Suppressor macrophage treated with lipopolysaccharide for 1 hour (primary cell): Measurements from ENCODE around the gene ASTN2.
"Not testable (repeated sequence)": the region's sequence is repeated elsewhere in the genome, so short reads cannot be mapped to it uniquely, and the experiment has no call there.

Source experiments
- DNase-seq, 3 donors: peaks; one replicate each; pipeline ENCODE4 v3.0.0-alpha.2; 2020 to 2022

Gene ASTN2

DNA sequence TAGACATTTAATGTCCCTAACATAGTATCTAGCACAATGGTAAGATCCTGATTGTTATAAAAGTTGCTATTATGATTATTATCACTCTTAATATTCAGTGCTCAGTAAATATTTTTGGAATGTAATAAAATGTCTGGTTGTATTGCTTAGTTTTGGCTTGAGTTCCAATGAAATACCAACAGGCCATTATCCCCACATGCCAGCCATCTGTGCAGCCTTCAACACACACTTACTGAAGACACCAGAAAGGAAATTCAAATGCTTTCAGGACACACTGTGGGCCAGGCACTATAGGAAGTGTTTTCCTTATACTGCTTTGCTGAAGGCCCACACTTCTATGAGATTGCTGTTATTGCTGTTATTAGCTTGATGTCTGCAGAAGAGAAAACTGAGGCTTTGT, 570.2 kb downstream of the ASTN2 start:
- no peak for DNase-seq

DNA sequence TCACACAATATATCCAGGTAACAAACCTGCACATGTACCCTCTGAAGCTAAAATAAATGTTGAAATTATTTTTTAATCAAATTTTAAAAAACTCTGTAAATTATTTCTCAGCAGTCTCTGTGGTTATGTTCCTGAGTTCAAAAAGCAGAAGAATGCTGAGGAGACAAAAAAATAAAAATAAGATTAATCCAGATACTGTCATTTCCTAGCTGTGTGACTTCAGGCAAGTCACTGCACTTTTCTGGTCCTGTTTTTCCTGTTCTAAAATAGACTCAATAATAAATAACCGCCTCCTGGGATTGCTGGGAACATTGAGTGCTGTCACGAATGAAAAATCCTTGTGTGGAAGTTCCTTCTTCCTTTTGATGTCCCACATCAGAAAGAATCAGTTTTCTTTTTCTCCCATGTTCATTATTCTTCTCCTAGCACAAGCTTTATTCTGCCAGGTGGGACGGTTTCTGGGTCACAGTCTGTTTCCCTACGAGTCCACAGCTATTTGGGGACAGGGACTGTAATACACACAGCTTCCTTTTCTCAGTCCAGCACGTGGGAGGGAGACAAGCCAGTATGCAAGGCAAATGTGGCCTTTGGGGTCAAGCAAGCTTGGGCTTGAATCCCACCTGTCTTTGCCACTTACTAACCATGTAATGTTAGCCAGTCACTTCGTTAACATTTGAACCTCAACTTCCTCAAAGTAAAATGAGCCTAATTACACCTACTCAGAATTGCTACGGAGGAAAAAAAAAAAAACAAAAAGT, 570.8 kb downstream of the ASTN2 start:
- no peak for DNase-seq

DNA sequence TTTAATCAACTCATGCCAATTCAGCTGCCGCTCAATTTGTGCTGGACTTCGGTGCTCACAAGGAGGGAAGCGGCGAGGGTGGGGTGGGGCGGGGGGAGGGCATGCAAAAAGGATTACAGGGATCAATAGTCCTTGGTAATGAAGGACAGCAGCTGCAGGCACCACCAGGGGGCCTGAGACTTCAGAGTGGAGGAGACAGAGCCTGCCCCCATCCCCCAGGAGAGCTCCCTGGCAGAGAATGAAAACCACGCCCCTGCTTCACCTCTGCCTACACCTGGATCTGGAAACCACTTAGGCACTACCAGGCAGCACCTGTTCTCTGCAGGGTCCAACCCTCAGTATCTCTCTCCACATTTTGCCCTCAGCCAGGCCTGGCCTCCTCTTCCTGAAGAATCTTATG, 572.2 kb downstream of the ASTN2 start:
- DNase-seq: no peak

DNA sequence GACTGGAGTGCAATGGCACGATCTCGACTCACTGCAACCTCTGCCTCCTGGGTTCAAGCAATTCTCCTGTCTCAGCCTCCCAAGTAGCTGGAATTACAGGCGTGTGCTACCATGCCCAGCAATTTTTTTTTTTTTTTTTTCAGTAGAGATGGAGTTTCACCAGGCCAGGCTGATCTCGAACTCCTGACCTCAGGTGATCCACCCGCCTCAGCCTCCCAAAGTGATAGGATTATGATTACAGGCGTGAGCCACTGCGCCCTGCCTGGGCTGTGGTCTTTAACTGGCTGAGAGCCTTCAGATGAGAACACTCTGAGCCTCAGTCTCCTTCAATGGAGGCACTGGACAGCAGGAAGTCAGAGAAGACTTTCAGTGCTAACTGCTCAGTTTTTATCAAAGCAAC, 576.4 kb downstream of the ASTN2 start:
- not testable (repeated sequence) for DNase-seq

DNA sequence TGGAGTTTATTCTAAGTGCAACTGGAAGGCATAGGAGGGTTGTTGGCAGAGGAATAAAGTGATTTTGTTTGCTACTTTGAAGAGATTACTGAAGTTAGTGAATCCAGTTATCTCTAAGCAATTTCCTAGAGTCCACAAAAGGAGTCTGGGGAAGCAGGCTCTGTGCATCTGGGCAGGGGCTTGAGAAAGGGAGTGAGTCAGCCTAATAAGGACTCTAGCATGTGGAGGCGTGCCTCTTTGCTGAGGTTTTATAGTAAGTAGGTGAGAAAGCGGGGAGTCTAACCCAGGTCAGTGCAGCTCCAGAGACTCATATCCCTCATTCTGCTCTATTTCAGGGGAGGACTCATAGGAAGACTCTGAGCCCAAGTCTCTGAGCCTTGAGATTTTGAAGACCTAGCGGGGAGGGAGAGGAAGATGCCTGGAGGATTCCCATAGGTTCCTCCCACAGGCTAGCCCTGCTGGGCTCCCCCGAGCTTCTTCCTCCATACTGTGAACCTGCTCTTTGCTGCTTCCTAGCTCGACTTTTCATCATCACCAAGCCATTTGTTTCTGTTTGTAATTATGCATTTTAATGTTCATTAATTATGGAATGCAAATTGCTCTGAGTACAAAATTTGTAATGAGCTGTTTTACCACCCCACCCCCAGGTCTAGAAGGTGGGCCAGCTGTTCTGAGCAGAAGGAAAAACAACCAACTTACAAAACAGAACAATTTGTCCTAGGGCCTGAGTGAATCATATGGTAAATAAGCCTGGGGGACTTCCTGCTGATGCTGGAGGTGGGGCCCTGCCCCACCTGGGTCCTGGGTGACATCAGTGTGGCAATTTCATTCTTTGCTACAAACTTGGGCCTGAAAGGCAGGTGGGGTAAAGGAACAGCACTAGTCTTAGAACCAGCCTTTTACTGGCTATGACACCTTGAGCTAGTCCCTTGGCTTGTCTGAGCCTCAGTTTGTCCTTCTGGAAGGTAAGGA, 577.6 kb downstream of the ASTN2 start:
- no peak for DNase-seq

DNA sequence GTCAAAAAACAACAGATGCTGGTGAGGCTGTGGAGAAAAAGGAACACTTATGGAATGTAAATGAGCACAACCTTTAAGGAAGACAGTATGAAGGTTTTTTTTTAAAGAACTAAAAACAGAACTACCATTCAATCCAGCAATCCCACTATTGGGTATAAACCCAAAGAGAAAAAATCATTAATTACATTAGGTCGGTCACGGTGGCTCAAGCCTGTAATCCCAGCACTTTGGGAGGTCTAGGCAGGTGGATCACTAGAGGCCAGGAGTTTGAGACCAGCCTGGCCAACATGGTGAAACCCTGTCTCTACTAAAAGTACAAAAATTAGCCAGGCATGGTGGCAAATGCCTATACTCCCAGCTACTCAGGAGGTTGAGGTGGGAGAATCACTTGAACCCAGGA, 584.5 kb downstream of the ASTN2 start:
- not testable (repeated sequence) for DNase-seq

DNA sequence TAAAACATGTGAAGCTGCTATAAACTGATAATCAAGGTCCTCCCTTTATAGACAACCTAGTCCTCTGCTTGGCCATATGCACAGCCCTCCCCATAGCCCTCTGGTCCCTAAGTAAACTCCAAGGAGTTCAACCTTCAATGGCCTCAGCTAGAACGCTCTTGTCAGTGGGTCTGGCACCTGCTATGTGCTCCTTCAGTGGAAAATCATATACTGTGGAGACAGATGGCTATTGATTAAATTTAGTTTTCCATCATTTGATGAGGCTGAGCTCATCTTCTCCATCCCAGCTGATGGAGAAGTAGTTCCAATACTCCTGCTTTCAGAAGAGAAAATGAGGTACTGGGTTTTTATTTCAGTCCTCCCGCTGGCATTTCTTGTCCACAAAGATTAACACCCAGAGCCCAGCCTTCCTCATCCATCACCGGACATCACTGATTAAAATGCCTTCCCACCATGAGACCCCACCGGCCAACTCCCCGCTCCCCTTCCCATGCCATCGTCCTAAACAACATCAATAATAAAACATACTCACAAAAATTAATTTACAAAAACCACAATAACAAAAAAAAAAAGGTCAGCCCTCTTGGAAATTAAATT, 593.1 kb downstream of the ASTN2 start:
- no peak for DNase-seq

DNA sequence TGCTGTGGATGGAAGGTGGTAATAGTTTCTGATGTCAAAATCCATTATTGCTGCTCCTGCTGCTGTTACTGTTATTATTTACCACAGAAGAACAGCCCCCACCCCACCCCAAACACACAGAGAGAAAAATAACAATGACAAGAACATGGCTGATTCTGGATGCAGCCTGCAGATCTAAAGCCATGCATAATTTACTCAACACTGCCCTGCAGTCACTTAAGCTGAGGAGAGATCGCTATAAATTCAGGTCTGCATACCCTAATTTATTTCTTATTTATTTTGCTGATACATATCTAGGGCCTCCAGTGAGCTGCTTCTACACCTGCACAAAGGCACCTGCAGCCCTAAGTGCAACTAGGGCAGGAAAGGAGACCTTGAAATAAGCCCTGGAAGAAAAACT, 595.7 kb downstream of the ASTN2 start:
- DNase-seq: no peak

DNA sequence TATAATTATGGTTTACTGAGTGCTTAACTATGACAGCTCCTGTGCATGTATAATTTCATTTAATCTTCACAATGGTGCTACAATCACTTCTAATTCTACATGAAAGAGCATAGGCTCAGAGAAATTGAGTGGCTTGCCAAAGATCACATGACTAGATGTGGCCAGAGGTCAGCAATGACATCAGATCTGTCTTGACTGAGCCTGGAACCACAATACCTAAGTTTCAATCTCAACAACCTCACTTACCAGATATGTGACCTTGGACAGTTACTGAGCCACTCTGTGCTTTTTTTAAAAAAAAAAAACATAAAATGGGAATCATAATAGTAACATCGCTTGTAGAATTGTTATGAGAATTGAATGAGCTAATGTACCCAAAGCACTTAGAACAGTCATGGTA, 597.1 kb downstream of the ASTN2 start:
- DNase-seq: no peak

DNA sequence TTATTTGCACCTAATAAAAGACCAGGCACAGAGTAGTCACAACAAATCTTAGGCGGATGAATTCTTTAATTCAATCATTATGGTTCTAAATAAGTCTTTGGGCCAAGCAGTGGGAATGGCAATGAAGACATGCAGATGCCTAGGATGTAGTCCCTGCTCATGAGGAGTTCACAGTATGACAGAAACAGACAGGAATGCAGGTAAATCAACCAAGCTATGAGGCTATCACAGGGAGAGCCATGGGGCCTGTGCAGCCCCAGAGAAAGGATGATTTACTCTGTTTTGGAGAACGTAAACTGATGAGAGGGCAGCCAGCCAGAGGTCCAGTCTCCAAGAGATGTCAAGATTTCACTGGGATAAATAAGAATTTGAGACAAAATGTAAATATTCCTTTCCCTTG, 598.4 kb downstream of the ASTN2 start:
- DNase-seq: no peak

DNA sequence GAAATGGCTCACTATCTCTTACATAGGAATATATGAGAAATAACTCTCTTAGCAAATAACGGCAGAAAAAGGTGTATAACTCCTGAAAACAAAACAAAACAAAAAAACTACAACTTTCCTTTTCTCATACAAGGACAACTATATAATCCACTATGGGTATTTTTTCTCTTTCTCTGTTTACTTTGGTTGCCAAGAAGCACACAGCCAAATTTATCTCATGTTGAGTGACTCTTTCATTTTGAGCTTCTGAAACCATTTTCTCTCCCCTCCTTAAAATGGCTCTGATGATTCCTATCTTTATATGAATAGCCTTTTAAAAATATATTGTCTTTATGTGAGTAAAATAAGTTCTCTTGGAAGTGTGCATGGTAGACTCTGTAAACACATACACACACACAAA, 599.0 kb downstream of the ASTN2 start:
- no peak for DNase-seq

DNA sequence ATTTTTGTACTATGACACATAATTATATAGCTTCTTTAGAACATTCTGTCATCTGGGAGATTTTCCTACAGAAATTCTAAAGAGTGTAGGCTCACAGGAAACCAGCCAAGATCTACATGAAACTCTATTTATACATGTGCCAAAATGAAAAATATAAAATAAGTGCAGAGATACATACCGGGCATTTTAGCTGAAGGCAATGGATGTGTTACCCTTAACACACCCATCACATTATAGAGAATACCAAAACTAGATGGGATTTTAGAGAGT, 601.9 kb downstream of the ASTN2 start:
- DNase-seq: no peak

DNA sequence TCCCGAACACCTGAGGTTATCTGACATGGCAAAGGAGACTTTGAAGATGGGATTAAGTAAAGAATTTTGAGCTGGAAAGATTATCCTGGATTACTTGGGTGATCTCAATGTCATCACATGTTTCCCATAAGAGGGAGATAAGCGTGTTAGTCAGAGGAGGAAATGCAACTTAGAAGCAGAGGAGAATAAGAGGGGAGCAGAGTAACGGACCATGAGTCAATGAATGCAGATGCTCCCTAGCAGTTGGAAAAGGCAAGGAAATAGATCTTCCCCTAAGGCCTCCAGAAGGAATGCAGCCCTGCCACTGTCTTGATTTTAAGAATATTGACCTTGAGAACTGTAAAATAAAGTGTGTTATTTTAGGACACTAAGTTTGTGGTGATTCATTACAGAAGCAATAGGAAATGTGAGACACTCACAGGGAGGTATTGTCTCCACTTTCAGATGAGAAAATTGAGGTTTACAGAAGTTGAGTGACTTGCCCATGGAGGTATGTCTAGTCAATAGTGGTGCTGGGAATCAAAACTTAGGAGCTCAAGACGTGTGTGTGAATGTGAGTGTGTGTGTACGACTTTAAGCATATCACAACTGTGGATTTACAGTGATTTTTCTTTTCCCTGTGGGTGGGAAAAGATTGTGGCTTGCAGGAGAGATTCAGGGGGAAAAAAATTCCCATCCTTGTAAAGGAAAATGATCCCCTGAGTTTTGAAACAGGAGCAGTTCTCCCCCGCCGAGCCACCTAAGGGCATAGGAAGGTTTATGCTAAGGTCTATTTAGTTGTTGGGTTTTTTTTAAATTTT, 602.4 kb downstream of the ASTN2 start:
- DNase-seq: no peak

DNA sequence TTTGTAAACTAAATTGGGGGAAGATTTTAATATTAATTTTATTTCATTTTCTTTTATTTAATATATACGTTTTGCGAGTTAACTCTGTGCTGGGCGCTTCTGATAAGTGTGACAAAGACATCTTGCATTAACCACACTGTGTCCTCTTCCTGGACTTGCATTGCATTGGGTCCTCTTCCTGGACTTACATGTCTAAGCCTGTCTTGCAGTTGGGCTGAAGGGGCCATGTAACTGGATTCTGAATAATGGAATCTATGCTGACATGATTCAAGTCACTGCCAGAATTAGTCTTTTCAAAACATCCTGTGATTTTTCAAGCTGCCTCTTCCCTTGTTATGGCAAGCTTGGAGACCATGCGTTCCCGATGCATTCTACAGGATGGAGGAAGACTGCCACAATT, 605.2 kb downstream of the ASTN2 start:
- no peak for DNase-seq

DNA sequence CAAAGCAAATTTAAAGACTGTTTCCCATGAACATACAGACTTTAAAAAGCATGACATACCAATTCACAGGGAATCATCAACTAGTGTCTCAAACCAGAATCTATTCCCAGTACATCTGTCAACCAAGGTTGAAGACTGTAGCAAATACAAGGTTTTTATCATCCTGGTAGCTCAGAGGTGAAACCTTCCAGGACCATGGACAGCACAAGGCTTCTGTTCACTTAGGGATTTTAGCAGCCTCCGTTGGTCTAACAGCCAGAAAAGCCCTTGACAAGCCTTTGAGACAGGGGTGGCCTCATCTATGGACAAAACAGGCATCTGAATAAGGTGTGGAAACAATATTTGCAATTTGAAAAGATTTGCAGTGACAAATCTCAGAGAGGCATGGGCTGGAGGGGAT, 608.8 kb downstream of the ASTN2 start:
- no peak for DNase-seq

DNA sequence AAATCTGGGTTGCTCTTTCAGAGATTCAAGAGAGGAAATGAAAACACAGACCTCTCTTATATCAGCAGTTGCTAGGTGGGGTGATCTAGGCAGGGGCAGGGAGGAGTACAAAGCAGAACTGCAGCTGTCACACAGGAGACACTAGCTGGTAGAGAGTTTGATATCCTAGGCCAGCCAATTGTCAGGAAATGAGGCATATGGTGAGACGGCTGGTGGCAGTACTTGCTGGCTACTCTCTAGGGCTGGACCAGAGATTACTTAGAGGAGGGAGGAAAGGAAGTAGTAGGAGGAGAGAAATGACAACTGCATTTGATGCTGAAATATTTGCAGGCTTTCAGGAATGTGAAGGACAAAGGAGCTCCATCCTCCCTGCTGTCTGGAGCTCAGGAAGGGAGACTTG, 614.0 kb downstream of the ASTN2 start:
- no peak for DNase-seq

DNA sequence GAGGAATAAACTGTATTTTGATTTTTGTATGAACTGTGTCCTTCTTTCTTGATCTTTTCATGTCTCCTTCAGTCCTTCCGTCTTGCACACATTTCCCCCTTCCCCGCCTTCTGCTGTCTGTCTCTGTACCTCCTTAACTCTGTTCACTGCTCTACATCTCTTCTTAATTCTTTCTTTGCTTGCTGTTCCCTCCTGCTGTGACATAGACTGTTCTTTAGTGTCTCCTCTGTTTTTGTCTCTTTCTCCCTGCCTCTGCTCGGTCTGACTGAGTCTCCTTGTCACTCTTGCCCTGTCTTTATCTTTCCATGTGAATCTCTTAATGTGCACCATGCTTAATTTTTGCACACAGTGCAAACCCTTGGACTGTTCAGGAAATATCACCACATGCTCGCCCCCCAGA, 614.8 kb downstream of the ASTN2 start:
- no peak for DNase-seq

DNA sequence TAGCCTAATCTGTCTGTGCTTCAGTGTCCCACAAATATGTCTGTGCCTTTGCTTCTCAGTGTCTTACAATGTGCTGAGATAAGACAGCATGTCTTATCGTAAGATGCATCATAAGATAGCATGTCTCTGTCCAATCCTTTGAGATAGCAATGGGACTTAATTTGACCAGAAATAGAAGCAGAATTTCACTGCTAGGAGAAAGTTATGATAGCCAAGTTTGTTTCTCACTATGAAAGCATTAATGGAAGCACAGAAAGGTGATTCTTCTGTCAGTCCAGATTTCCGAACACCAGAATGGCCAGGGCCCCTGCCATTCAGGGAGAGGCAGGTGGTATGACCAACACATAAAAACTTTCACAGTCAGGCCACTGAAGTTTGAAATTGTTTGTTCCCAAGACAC, 616.3 kb downstream of the ASTN2 start:
- no peak for DNase-seq

DNA sequence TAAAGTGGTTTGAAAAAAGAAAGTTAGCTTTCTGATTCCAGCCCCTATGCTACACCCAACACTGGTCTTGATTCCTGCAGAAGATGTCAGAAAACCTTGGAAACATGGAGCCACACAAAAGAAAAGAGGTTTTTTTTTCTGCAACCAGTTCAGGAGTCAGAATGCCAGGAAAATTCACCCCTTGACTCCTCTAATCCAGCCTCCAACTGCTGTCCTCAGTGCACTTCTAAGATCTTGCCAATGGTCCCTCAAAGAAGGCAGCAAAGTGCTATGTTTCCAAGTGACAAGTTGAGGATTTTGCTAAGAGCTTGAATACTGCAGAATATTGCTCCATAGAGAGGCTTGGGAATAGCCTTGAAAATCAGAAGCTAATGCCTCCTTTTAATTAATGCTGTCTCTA, 617.6 kb downstream of the ASTN2 start:
- no peak for DNase-seq

DNA sequence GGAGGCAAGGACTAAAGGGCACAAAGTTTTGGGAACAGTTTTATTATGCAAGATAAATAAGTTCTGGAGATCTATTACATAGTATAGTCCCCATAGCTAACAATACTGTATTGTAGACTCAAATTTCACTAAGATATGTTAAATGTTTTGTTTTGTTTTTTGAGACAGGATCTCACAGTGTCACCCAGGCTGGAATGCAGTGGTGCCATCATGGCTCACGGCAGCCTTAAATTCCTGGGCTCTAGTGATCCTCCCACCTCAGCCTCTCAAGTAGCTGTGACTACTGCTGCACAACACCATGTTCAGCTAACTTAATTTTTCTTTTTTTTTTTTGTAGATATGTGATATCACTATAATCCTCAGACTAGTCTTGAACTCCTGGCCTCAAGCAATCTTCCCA, 618.2 kb downstream of the ASTN2 start:
- DNase-seq: no peak

DNA sequence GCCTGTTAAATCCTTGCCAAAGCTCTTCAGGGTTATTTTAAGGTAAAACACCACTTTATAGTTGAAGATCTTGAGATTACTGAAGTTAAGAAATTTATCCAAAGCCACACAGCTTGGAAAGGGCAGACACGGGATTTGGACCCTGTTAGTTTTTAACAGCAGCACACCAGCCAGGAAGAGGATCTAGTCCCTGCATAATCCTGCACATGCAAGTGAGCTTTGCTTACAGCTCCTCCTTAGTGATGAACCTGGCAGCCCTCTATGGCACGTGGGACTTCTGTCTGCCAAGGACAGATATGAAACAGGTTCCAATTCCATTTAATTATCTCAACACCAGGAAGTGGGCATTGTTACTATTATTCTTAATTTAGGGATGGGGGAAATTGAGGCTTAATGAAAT, 619.0 kb downstream of the ASTN2 start:
- no peak for DNase-seq

DNA sequence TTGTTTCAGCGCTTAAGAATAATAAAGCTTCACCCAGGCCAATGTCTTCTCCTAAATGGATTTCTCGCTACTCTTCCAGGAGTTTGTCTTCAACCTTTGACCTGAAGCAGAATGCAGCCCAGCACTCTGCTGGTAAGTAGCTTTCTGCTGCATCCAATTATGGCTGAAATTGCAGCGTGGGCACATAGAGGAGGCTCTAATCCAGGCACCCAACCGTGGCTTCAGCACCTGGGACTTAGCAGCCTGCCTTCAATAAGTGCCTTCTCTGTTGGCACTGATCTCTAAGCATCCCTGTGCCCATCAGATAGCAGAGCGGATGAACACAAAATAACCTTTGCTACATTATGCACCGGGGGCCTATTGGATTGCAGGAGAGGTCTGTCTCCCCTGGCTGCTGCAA, 622.6 kb downstream of the ASTN2 start:
- DNase-seq: no peak

DNA sequence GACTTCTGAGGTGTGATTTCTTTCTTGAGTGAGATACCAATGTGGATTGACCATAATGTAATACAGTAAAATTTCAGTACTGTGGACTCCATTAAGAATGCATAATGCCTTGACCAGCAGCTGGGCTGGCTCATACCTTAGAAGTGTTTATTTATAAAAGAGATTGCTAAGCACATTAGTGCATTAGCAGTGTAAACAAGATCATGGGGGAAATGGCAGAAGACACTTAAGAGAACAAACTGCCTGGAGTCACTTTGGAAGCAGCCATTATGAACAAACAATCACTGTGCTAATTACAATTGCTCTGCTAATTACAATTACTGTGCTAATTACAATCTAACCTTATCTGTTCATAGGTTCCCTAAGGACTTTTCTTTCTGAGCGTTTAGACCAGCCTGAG, 623.5 kb downstream of the ASTN2 start:
- DNase-seq: no peak
